ENCODE results near the gene MAPK12. TPM values are rescaled to one million over a fixed set of nuclear protein-coding genes. Genes with fewer than 3 reads are reported as not detected.

MAPK12 gene
- total and polyA plus RNA-seq, 2 of the 4 experiments (the other 2 are of a cell fraction), result 41.0 to 56.3 TPM

DNA sequence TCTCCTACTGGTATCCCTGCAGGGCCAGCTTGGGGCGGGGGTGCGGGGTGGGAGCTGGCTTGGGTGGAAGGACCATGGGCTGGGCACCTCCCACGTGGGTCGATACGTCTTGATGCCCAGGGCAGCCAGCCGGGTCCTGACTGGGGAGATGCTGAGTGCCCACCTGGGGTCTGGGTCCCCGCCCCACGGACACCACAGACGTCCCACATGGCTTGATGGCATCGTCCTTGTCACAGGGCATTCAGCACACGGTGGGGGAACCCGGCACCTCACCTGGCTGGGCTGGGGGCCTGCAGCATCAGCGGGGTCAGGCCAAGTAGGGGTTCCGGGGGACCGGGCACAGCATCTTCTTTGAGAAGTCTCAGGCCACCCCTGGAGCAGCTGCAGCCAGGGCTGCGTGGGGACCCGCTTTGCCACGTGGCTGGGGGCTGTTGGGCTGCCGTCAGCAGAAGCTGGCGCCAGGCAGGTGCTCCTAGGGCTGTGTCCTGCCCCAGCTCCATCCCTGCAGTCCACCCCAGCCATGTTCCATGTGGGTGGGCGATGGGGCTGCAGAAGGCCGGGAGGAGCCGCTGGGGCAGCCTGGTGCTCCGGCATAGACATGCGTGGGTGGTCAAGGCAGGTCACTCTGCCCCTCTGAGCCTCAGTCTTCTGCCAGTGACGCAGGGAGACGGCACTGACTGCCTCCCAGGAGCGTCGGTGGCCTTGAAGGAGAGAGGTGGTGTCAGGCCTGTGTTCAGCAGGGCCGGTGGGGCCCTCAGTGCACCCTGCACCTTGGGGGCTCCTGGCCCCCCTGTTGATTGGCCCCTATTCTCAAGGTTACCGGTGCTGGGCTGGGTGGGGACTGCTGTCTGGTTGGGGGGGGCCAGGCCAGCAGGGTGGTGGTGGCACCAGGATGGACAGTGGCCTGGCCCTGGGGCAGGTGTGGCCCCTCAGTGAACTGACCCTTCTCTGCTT, 52.3 kb downstream of the MAPK12 start:
- Histone ChIP-seq H2BK20ac (ENCODE audit: low read depth, low read length) (no peak overlapping the region), H2AK9ac (replicated peaks; ENCODE audit: low read depth, low read length, poor library complexity) (no peak overlapping the region), H3K9me1 (ENCODE audit: insufficient read depth, low read length) (no peaks in the 10 kb centered on the region; the same call in 1 of the 2 replicates), H3K4me1 (ENCODE audit: control insufficient read depth, insufficient read depth, low read length) (no peaks in the 10 kb centered on the region), H3K27ac (ENCODE audit: insufficient read depth, low read length) (no peak overlapping the region), H2BK120ac (ENCODE audit: low read depth, low read length) (no peak overlapping the region), H3K9me3 (ENCODE audit: control insufficient read depth, insufficient read depth, low read length) (no peaks in the 10 kb centered on the region), H2AK5ac (ENCODE audit: low read depth, low read length) (no peak overlapping the region), H3K79me1 (ENCODE audit: low read depth in 1 of 2, low read length in 2 of 2) (peaks cover 17 to 75% of the 10 kb centered on the region in 2 experiments), H3K27me3 (ENCODE audit: control insufficient read depth, insufficient read depth, low read length) (no peaks in the 10 kb centered on the region), H3K56ac (ENCODE audit: extremely low read depth, insufficient read depth, low read length) (no peak overlapping the region), H3K36me3 (ENCODE audit: control insufficient read depth, insufficient read depth, low read length) (peaks cover 45% of the 10 kb centered on the region), H3K9ac (ENCODE audit: low read depth, low read length) (no peak overlapping the region), H2AFZ (replicated peaks; ENCODE audit: low read length, poor library complexity) (peak overlapping the region; percentile 63), H4K5ac (ENCODE audit: low read depth, low read length) (no peak overlapping the region), H3K23ac (ENCODE audit: low read depth, low read length) (no peak overlapping the region), H4K91ac (ENCODE audit: insufficient read depth, low read depth, low read length) (no peak overlapping the region), H3K14ac (replicated peaks; ENCODE audit: low read depth, low read length) (no peak overlapping the region), H4K8ac (ENCODE audit: low read depth in 2 of 2, low read length in 2 of 2) (no peak overlapping the region), H3K4ac (ENCODE audit: low read depth, low read length) (no peak overlapping the region), H4K20me1 (ENCODE audit: insufficient read depth, low read length) (peaks cover 52% of the 10 kb centered on the region), H2BK15ac (ENCODE audit: low read depth, low read length) (no peak overlapping the region), H3K4me2 (ENCODE audit: low read depth, low read length) (no peak overlapping the region), H3K4me3 (ENCODE audit: insufficient read depth, low read depth, low read length) (no peak overlapping the region), H2BK5ac (ENCODE audit: low read depth, low read length, poor library complexity, severe bottlenecking) (no peak overlapping the region), H3K18ac (ENCODE audit: low read depth, low read length) (no peak overlapping the region)
- WGBS, 2 experiments (ENCODE audit: extremely low coverage in 2 of 2, insufficient read length in 1 of 2), result 86% methylated on average over 24 of the region's 31 CpGs; no CpG with 5 or more reads in 1 of the 2 experiments
- intact Hi-C loops (cut with micrococcal nuclease) (loop anchor here (1.0 to 10.0 kb wide), 3 partner anchors 63 to 278 kb away; no protein-coding TSS in a partner anchor), in situ Hi-C loops (cut with MboI; ENCODE audit: low sequenced_read_pairs) (loop anchor here (25.0 kb wide), 1 partner anchor 397 kb away; no protein-coding TSS in a partner anchor), dilution Hi-C loops (cut with HindIII; ENCODE audit: low sequenced_read_pairs, unreplicated experiment) (no loop called here)
- CTCF ChIA-PET, result no interaction called here
- no TSS peak for BruUV-seq (replicated peaks)
- DNase-seq (no peak), ATAC-seq (ENCODE audit: low read depth) (peak; percentile 6)
- POLR2A ChIA-PET (ENCODE audit: unreplicated experiment), result no interaction called here
- TF ChIP-seq CHD1 (IDR thresholded peaks at IDR 0.05; ENCODE audit: low read depth, low read length), result no peak
- no peak for TF ChIP-seq MXI1 (IDR thresholded peaks at IDR 0.05; ENCODE audit: borderline replicate concordance, low read depth, low read length)
- no peak for TF ChIP-seq NFE2L2 (IDR thresholded peaks at IDR 0.05; ENCODE audit: low read depth, low read length)
- TF ChIP-seq, protein P1, sequence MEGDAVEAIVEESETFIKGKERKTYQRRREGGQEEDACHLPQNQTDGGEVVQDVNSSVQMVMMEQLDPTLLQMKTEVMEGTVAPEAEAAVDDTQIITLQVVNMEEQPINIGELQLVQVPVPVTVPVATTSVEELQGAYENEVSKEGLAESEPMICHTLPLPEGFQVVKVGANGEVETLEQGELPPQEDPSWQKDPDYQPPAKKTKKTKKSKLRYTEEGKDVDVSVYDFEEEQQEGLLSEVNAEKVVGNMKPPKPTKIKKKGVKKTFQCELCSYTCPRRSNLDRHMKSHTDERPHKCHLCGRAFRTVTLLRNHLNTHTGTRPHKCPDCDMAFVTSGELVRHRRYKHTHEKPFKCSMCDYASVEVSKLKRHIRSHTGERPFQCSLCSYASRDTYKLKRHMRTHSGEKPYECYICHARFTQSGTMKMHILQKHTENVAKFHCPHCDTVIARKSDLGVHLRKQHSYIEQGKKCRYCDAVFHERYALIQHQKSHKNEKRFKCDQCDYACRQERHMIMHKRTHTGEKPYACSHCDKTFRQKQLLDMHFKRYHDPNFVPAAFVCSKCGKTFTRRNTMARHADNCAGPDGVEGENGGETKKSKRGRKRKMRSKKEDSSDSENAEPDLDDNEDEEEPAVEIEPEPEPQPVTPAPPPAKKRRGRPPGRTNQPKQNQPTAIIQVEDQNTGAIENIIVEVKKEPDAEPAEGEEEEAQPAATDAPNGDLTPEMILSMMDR (conservative IDR thresholded peaks at IDR 0.05; ENCODE audit: low read depth, low read length), result no peak
- TF ChIP-seq, protein P2, sequence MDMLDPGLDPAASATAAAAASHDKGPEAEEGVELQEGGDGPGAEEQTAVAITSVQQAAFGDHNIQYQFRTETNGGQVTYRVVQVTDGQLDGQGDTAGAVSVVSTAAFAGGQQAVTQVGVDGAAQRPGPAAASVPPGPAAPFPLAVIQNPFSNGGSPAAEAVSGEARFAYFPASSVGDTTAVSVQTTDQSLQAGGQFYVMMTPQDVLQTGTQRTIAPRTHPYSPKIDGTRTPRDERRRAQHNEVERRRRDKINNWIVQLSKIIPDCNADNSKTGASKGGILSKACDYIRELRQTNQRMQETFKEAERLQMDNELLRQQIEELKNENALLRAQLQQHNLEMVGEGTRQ (IDR thresholded peaks at IDR 0.05; ENCODE audit: low read depth, low read length), result no peak
- TF ChIP-seq, protein P3, sequence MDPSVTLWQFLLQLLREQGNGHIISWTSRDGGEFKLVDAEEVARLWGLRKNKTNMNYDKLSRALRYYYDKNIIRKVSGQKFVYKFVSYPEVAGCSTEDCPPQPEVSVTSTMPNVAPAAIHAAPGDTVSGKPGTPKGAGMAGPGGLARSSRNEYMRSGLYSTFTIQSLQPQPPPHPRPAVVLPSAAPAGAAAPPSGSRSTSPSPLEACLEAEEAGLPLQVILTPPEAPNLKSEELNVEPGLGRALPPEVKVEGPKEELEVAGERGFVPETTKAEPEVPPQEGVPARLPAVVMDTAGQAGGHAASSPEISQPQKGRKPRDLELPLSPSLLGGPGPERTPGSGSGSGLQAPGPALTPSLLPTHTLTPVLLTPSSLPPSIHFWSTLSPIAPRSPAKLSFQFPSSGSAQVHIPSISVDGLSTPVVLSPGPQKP (IDR thresholded peaks at IDR 0.05; ENCODE audit: borderline replicate concordance, low read depth, low read length), result no peak
- no peak for TF ChIP-seq RFX5 (IDR thresholded peaks at IDR 0.05; ENCODE audit: low read depth, low read length)
- no peak for TF ChIP-seq BHLHE40 (IDR thresholded peaks at IDR 0.05; ENCODE audit: low read depth, low read length)
- no peak for TF ChIP-seq SMC3 (IDR thresholded peaks at IDR 0.05; ENCODE audit: low read depth, low read length)
- TF ChIP-seq POLR2A (IDR thresholded peaks at IDR 0.05; ENCODE audit: low read depth, low read length), result no peak
- TF ChIP-seq RAD21 (IDR thresholded peaks at IDR 0.05; ENCODE audit: low read length), result no peak
- TF ChIP-seq MAFK (IDR thresholded peaks at IDR 0.05; ENCODE audit: low read depth, low read length), result no peak
- TF ChIP-seq FOS (IDR thresholded peaks at IDR 0.05; ENCODE audit: low read depth, low read length), result no peak
- TF ChIP-seq CEBPB (IDR thresholded peaks at IDR 0.05; ENCODE audit: low read depth, low read length), result no peak
